Ovary (tissue), 9 donors: ENCODE results near the gene FBXW5. TPM values are rescaled to one million over a fixed set of nuclear protein-coding genes. Genes with fewer than 3 reads are reported as not detected.

Experiments
- DNase-seq, 5 donors: peaks; one replicate each; pipeline ENCODE4 v3.0.0-alpha.2; 2019 to 2020
- H3K27ac ChIP-seq, 2 donors: fragments of 200-600 bp; one replicate each; pipeline versions ENCODE4 v1.5.1 to v1.8.0; 2019 to 2022
- H3K27me3 ChIP-seq: fragments of 200-600 bp; one replicate; pipeline ENCODE4 v1.8.0; 2022
- H3K36me3 ChIP-seq: fragments of 200-600 bp; sonication (generic); one replicate; pipeline ENCODE4 v1.5.1; 2019
- H3K4me1 ChIP-seq: one replicate; pipeline ENCODE4 v1.8.1; 2013; ENCODE audit warnings: mild to moderate bottlenecking, moderate library complexity; ENCODE audit not compliant: insufficient read depth
- H3K4me3 ChIP-seq: fragments of 200-600 bp; sonication (generic); one replicate; pipeline ENCODE4 v1.5.1; 2017
- H3K9me3 ChIP-seq, 2 donors: fragments of 200-600 bp in 1 of 2; sonication (generic) in 1 of 2; one replicate each; pipeline versions ENCODE4 v1.5.1 to v1.8.1; 2013 to 2019; ENCODE audit warnings: mild to moderate bottlenecking in 1 of 2, moderate library complexity in 1 of 2
- EP300 ChIP-seq: sonication (generic); formaldehyde crosslinking; IDR thresholded peaks from one replicate; pipeline ENCODE4 v1.6.1; 2017; ENCODE audit warnings: antibody characterized with exemption
- POLR2A ChIP-seq: fragments of 450-650 bp; IDR thresholded peaks from one replicate; pipeline ENCODE4 v1.6.1; 2017; ENCODE audit warnings: antibody characterized with exemption, mild to moderate bottlenecking, moderate library complexity
- WGBS, 3 donors: extraction: QIAGEN DNeasy Blood & Tissue Kit in 1 of 3; methylation state at CpG; one replicate each; pipeline versions ENCODE4 v1.1.5 to v1.1.7; 2013 to 2017; 5-methylcytosine and 5-hydroxymethylcytosine counted together
- intact Hi-C, 4 donors: fragments of 100-400 bp; cut with DNase I; formaldehyde crosslinking; loops; one replicate each; pipeline versions ENCODE4 v1.11.0 to v1.15.1; 2022 to 2023
- polyA plus RNA-seq, 2 donors: library from polyadenylated mRNA; stranded (reverse); fragments of 200-250 nt in 1 of 2; fragments of 350-450 nt in 1 of 2; fragmentation: Illumina TruSeq in 1 of 2; extraction: RNeasy Lipid Tissue Mini Kit (QIAGEN cat#74804) in 1 of 2; gene quantifications; one replicate each; pipeline ENCODE4 v1.2.3, GENCODE V29; 2013 to 2014
- total RNA-seq, 7 donors: library from RNA; depleted of rRNA in 2 of 7; stranded (reverse); fragments of >200 nt in 2 of 7; fragmentation: NEBNext Ultra II Directional in 3 of 7; extraction: Animal tissue kit (Norgen Biotek cat#: 25700) in 3 of 7; gene quantifications; one replicate each; pipeline versions ENCODE4 v1.1.0 to v1.2.4, GENCODE V29; 2016 to 2023
- TF ChIP-seq, protein P1 (sequence below), 3 donors: fragments of 450-650 bp in 2 of 3; fragments of 200-600 bp in 1 of 3; IDR thresholded peaks; one replicate each; pipeline versions ENCODE4 v1.5.1 to v1.8.0; 2016 to 2022; ENCODE audit warnings: antibody characterized with exemption in 3 of 3, mild to moderate bottlenecking in 1 of 3
- donor health status: DM: no; HTN: no; CAD: no; lungs with moderate emphysema.
- donor health status: DM: no; HTN: no; CAD: no.
- donor health status: Bipolar disorder and iron deficiency.
- donor health status: DM: yes; HTN: yes; CAD: no.
- donor health status: DM: no; HTN: no; CAD: no.
- donor health status: DM: yes; HTN: yes; CAD: no.

The FBXW5 gene
- total and polyA plus RNA-seq, 9 donors = 2.2 to 75.5 (median 60.5) TPM

DNA sequence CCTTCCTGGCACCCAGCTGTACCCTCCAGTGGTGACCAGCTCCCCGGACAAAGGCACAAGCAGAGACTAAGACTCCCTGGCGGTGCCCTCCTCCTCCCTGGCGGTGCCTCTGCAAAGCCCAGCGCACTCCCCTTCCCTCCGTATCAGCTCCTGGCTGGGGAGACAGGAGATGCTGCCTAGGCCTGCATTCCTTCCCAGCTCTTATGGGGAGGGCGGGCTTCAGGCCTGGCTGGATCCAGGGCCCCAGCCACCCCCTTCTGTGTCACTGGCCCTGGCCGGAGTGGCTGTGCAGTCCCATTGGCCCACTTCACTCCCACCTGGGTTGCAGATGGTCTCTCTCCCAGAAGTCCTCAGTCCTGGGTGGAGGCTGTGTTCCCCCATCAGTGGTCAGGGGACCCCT is 13.9 kb upstream of the FBXW5 start:
- Histone ChIP-seq H3K4me1 (no peaks in the 10 kb centered on the region), H3K9me3 (no peaks in the 10 kb centered on the region), H3K4me3 (no peak overlapping the region), H3K36me3 (no peaks in the 10 kb centered on the region), H3K27ac (no peak overlapping the region), H3K27me3 (no peaks in the 10 kb centered on the region)
- intact Hi-C loops = no loop called here
- WGBS, 3 donors = 88 to 95% (median 94%) methylated on average over 7 of the region's 7 CpGs
- DNase-seq = no peak
- TF ChIP-seq, protein P1, sequence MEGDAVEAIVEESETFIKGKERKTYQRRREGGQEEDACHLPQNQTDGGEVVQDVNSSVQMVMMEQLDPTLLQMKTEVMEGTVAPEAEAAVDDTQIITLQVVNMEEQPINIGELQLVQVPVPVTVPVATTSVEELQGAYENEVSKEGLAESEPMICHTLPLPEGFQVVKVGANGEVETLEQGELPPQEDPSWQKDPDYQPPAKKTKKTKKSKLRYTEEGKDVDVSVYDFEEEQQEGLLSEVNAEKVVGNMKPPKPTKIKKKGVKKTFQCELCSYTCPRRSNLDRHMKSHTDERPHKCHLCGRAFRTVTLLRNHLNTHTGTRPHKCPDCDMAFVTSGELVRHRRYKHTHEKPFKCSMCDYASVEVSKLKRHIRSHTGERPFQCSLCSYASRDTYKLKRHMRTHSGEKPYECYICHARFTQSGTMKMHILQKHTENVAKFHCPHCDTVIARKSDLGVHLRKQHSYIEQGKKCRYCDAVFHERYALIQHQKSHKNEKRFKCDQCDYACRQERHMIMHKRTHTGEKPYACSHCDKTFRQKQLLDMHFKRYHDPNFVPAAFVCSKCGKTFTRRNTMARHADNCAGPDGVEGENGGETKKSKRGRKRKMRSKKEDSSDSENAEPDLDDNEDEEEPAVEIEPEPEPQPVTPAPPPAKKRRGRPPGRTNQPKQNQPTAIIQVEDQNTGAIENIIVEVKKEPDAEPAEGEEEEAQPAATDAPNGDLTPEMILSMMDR (IDR thresholded peaks at IDR 0.05) = no peak
- TF ChIP-seq EP300 = no peak
- no peak for TF ChIP-seq POLR2A

DNA sequence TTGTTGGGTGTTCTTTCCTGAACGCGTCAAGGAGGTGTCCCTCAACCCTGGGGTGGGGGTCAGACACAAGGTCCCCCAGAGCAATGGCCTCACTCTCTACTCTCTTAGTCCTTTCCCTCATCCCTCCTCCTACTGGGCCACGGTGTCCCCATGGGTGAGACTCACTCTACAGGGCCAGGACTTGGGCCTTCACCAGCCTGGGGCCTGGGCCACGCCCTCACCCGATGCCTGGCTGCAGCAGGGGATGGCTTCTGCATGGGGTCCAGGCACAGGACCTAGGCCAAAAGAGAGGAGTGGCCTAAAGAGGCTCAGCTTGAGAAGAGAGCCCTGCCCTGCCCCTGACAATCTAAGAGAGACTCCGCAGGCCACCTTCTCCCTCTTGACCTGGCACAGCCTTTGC is 13.4 kb upstream of the FBXW5 start:
- intact Hi-C loops = no loop called here
- TF ChIP-seq EP300 (no peak), POLR2A (no peak)
- TF ChIP-seq, protein P1 (IDR thresholded peaks at IDR 0.05) = no peak
- Histone ChIP-seq H3K4me1 (no peaks in the 10 kb centered on the region), H3K27ac (no peak overlapping the region), H3K4me3 (no peak overlapping the region), H3K27me3 (no peaks in the 10 kb centered on the region), H3K9me3 (no peaks in the 10 kb centered on the region), H3K36me3 (no peaks in the 10 kb centered on the region)
- WGBS, 3 donors = 92 to 94% (median 93%) methylated on average over 6 of the region's 6 CpGs
- DNase-seq = no peak

DNA sequence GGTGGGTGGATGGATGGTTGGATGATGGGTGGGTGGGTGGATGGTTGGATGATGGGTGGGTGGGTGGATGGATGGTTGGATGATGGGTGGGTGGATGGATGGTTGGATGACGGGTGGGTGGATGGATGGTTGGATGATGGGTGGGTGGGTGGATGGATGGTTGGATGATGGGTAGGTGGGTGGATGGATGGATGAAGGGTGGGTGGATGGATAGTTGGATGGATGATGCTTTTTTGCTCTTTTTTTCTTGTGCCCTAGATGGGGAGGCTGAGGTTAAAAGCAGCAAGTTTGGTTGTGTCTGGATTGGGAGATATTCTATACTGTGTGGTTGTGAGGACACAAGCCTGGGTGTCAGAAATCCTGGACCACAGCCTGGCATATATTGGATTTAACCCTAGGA is 12.9 kb upstream of the FBXW5 start:
- Histone ChIP-seq H3K27me3 (no peaks in the 10 kb centered on the region), H3K27ac (no peak overlapping the region), H3K4me3 (no peak overlapping the region), H3K4me1 (no peaks in the 10 kb centered on the region), H3K36me3 (no peaks in the 10 kb centered on the region), H3K9me3 (no peaks in the 10 kb centered on the region)
- intact Hi-C loops = no loop called here
- DNase-seq = no peak
- 77 to 92% (median 82%) methylated on average over 1 of the region's 1 CpG for WGBS, 3 donors
- TF ChIP-seq, protein P1 (IDR thresholded peaks at IDR 0.05) = no peak
- no peak for TF ChIP-seq EP300
- no peak for TF ChIP-seq POLR2A

DNA sequence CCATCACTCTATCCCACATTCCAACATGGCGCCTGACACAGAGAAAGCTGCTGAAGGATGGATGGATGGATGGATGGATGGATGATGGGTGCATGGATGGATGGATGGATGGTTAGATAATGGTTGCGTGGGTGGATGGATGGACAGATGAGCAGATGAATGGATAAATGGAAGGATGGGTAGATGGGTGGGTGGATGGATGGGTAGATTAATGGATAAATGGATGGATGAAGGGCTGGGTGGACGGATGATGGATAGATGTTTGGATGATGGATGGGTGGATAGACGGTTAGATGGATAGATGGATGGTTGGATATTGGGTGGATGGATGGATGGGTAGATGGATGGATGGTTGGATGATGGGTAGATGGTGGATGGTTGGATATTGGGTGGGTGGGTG is 12.1 kb upstream of the FBXW5 start:
- no peak for DNase-seq
- Histone ChIP-seq H3K36me3 (no peaks in the 10 kb centered on the region), H3K9me3 (no peaks in the 10 kb centered on the region), H3K27me3 (no peaks in the 10 kb centered on the region), H3K4me1 (no peaks in the 10 kb centered on the region), H3K27ac (no peak overlapping the region), H3K4me3 (no peak overlapping the region)
- intact Hi-C loops = no loop called here
- TF ChIP-seq EP300 (no peak), POLR2A (no peak)
- WGBS, 3 donors = 94 to 97% (median 97%) methylated on average over 4 of the region's 4 CpGs

DNA sequence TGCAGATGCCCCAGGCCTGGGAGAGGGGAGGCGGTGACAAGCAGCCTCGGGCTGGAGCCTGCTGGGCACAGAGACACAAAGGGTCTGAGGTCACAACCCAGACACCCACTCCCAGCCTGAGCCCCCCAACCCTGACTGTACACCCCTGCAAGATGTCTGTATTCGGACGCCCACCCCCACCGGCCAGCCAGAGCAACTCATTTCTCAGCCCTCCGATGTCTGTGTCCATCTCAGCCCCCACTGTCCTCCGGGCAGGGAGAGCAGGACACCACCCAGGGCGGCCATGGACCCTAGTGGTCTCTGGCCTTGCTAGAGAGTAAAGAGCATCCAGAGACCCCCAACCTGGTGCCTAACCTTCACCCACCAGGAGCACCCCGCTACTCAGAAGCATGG is 11.4 kb upstream of the FBXW5 start:
- Histone ChIP-seq H3K27me3 (no peaks in the 10 kb centered on the region), H3K4me3 (no peak overlapping the region), H3K27ac (no peak overlapping the region), H3K36me3 (no peaks in the 10 kb centered on the region), H3K9me3 (no peaks in the 10 kb centered on the region), H3K4me1 (no peaks in the 10 kb centered on the region)
- DNase-seq = no peak
- TF ChIP-seq, protein P1 (IDR thresholded peaks at IDR 0.05) = no peak
- TF ChIP-seq EP300 = no peak
- no peak for TF ChIP-seq POLR2A
- WGBS, 3 donors = 87 to 97% (median 89%) methylated on average over 9 of the region's 9 CpGs
- intact Hi-C loops = no loop called here
